NB4 (cell line): Measurements from ENCODE around the gene CCNL1.

Experiments
- TF ChIP-seq, protein P1 (sequence below): IDR thresholded peaks from one replicate; pipeline ENCODE4 v1.5.1; 2012; ENCODE audit warnings: low read depth, low read length
- TF ChIP-seq, protein P2 (sequence below): IDR thresholded peaks from 2 replicates; pipeline ENCODE4 v1.6.1; 2011; ENCODE audit warnings: low read depth, low read length

DNA sequence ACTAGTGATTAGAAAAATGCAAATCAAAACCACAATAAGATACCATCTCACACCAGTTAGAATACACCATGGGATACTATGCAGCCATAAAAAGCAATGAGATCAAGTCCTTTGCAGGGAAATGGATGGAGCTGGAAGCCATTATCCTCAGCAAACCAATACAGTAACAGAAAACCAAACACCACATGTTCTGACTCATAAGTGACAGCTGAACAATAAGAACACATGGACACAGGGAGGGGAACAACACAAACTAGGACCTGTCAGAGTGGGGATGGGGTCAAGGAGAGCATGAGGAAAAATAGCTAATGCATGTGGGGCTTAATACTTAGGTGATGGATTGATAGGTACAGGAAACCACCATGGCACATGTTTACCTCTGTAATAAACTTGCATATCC is 36.0 kb upstream of the CCNL1 start:
- TF ChIP-seq, protein P1, sequence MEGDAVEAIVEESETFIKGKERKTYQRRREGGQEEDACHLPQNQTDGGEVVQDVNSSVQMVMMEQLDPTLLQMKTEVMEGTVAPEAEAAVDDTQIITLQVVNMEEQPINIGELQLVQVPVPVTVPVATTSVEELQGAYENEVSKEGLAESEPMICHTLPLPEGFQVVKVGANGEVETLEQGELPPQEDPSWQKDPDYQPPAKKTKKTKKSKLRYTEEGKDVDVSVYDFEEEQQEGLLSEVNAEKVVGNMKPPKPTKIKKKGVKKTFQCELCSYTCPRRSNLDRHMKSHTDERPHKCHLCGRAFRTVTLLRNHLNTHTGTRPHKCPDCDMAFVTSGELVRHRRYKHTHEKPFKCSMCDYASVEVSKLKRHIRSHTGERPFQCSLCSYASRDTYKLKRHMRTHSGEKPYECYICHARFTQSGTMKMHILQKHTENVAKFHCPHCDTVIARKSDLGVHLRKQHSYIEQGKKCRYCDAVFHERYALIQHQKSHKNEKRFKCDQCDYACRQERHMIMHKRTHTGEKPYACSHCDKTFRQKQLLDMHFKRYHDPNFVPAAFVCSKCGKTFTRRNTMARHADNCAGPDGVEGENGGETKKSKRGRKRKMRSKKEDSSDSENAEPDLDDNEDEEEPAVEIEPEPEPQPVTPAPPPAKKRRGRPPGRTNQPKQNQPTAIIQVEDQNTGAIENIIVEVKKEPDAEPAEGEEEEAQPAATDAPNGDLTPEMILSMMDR: no peak
- TF ChIP-seq, protein P2, sequence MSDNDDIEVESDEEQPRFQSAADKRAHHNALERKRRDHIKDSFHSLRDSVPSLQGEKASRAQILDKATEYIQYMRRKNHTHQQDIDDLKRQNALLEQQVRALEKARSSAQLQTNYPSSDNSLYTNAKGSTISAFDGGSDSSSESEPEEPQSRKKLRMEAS: no peak
